NCI-H748 (cell line): Measurements from ENCODE around the gene LRP1B.
"Not testable (repeated sequence)": the region's sequence is repeated elsewhere in the genome, so short reads cannot be mapped to it uniquely, and the experiment has no call there.

Experiments
- DNase-seq: peaks from one replicate; lab custom pipeline; 2025; ENCODE audit not compliant: unreplicated experiment; lab: John Stamatoyannopoulos, UW

LRP1B gene

GRCh38 chr2:140657657-140658056, 1473.2 kb downstream of the LRP1B start:
- DNase-seq = no peak

GRCh38 chr2:140654565-140654964, 1476.3 kb downstream of the LRP1B start:
- DNase-seq = no peak

GRCh38 chr2:140650825-140651224, 1480.0 kb downstream of the LRP1B start:
- no peak for DNase-seq

GRCh38 chr2:140650134-140650533, 1480.7 kb downstream of the LRP1B start:
- not testable (repeated sequence) for DNase-seq

- DNase-seq = no peak
Measured at GRCh38 chr2:140648393-140648792, 1482.4 kb downstream of the LRP1B start.

- DNase-seq = no peak
Measured at GRCh38 chr2:140643761-140644187, 1487.0 kb downstream of the LRP1B start.

- no peak for DNase-seq
Measured at GRCh38 chr2:140641163-140641562, 1489.7 kb downstream of the LRP1B start.

- no peak for DNase-seq
Measured at GRCh38 chr2:140639628-140640027, 1491.2 kb downstream of the LRP1B start.

- no peak for DNase-seq
Measured at GRCh38 chr2:140630557-140630956, 1500.3 kb downstream of the LRP1B start.

- DNase-seq = no peak
Measured at GRCh38 chr2:140627885-140628284, 1502.9 kb downstream of the LRP1B start.

- no peak for DNase-seq
Measured at GRCh38 chr2:140627136-140627535, 1503.7 kb downstream of the LRP1B start.

GRCh38 chr2:140624200-140624599, 1506.6 kb downstream of the LRP1B start:
- DNase-seq = peak; percentile 75

GRCh38 chr2:140621583-140622362, 1509.0 kb downstream of the LRP1B start:
- DNase-seq = peak; percentile 24

GRCh38 chr2:140604788-140605187, 1526.0 kb downstream of the LRP1B start:
- DNase-seq = no peak

GRCh38 chr2:140604096-140604495, 1526.7 kb downstream of the LRP1B start:
- no peak for DNase-seq

- no peak for DNase-seq
Measured at GRCh38 chr2:140603416-140603815, 1527.4 kb downstream of the LRP1B start.

- DNase-seq = no peak
Measured at GRCh38 chr2:140601801-140602200, 1529.0 kb downstream of the LRP1B start.

GRCh38 chr2:140601342-140601741, 1529.5 kb downstream of the LRP1B start:
- no peak for DNase-seq

GRCh38 chr2:140600116-140600515, 1530.7 kb downstream of the LRP1B start:
- DNase-seq = no peak

GRCh38 chr2:140597836-140598235, 1533.0 kb downstream of the LRP1B start:
- no peak for DNase-seq

GRCh38 chr2:140597205-140597604, 1533.6 kb downstream of the LRP1B start:
- no peak for DNase-seq

GRCh38 chr2:140596447-140596846, 1534.4 kb downstream of the LRP1B start:
- DNase-seq = no peak

- no peak for DNase-seq
Measured at GRCh38 chr2:140595107-140595506, 1535.7 kb downstream of the LRP1B start.
